ENCODE data around the gene SAMD3.

GRCh38 chr6:130202782-130203181, 20.0 kb downstream of the SAMD3 start:
- TF ChIP-seq POLR2A (IDR thresholded peaks at IDR 0.05) (no peak), EP300 (IDR thresholded peaks at IDR 0.05) (no peak)
